ENCODE measurements around the gene CADM4. TPM values are rescaled to one million over a fixed set of nuclear protein-coding genes. Genes with fewer than 3 reads are reported as not detected.

The CADM4 gene
- total and polyA plus RNA-seq, 9 of the 15 experiments (the other 6 are each of a cell fraction or from before 2014, with no cell fraction given): 0.03 to 4.6 (median 1.3) TPM

DNA sequence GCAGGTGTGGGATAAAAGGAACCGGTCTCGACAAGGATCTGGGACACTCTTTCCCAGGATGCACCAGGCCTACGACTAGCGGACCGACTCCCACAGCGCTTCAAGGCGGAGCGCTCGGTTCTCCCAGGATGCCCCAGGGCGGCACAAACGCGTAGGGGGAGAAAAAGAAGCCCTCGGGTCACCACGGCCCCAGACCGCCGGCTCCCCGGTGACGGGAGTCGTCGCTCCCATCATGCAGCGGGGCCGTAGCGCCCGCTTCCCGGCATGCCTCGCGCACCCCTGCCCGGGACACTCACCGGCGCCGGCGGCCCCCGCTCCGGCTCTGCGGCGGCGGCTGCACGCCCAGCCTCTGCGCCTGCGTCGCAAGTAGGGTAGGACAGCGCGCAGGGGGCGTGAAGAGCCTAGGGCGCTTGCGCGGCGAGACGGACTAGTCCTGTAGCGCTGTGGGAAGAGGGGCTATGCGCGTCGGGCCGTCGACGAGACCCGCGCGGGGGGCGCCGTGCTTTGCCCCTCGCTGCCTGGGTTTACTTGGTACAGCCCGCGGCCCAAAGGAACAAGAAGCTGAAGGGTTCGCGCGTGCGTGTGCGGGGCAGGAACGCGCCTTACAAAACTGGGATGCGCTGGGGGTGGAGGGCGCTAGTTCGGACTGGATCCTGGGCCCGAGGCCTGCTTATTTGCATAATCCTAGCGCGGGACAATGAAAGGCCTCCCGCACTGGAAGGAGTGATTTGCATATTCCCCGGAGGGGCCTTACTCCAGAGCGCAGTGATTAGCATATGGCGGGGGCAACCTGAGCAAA is 20.2 kb downstream of the CADM4 start, which contains the start of gene ZNF428 (continued):
- TF ChIP-seq FOXK2 (conservative IDR thresholded peaks at IDR 0.05 in 1 of 2, IDR thresholded peaks at IDR 0.05 in 1 of 2; ENCODE audit: low read depth in 2 of 2): peak in 1 of 2 experiments; percentile 65; a peak in 1 of 4 replicates
- 0 out of 2 replicates have a peak, but pooled peaks have one; percentile 77 for TF ChIP-seq ZNF583 (CRISPR knock-in tag; IDR thresholded peaks at IDR 0.05)
- 0 out of 2 replicates have a peak, but pooled peaks have one; percentile 37 for TF ChIP-seq ZNF316 (IDR thresholded peaks at IDR 0.05)
- TF ChIP-seq, protein P1, sequence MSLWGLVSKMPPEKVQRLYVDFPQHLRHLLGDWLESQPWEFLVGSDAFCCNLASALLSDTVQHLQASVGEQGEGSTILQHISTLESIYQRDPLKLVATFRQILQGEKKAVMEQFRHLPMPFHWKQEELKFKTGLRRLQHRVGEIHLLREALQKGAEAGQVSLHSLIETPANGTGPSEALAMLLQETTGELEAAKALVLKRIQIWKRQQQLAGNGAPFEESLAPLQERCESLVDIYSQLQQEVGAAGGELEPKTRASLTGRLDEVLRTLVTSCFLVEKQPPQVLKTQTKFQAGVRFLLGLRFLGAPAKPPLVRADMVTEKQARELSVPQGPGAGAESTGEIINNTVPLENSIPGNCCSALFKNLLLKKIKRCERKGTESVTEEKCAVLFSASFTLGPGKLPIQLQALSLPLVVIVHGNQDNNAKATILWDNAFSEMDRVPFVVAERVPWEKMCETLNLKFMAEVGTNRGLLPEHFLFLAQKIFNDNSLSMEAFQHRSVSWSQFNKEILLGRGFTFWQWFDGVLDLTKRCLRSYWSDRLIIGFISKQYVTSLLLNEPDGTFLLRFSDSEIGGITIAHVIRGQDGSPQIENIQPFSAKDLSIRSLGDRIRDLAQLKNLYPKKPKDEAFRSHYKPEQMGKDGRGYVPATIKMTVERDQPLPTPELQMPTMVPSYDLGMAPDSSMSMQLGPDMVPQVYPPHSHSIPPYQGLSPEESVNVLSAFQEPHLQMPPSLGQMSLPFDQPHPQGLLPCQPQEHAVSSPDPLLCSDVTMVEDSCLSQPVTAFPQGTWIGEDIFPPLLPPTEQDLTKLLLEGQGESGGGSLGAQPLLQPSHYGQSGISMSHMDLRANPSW (CRISPR knock-in tag; IDR thresholded peaks at IDR 0.05): peak; percentile 83; the same call in 1 of the 2 replicates
- peak; percentile 81 for TF ChIP-seq NONO (IDR thresholded peaks at IDR 0.05; ENCODE audit: low read depth in 2 of 2, low read length in 1 of 2)
- TF ChIP-seq TEAD1 (CRISPR knock-in tag; IDR thresholded peaks at IDR 0.05): 0 out of 4 replicates have a peak, but pooled peaks have one; percentile 3 to 73
- no peak for TF ChIP-seq HNRNPUL1 (IDR thresholded peaks at IDR 0.05; ENCODE audit: low read length)
- no peak for TF ChIP-seq ZNF324 (CRISPR knock-in tag; IDR thresholded peaks at IDR 0.05)
- peak; percentile 31 for TF ChIP-seq PML (IDR thresholded peaks at IDR 0.05; ENCODE audit: low read length)
- TF ChIP-seq JUND (IDR thresholded peaks at IDR 0.05; ENCODE audit: borderline replicate concordance, low read depth, low read length): peak; percentile 1; the same call in 1 of the 2 replicates
- TF ChIP-seq JUND (tag; IDR thresholded peaks at IDR 0.05; ENCODE audit: borderline replicate concordance, low read depth, low read length): no peak
- TF ChIP-seq ZNF134 (CRISPR knock-in tag; conservative IDR thresholded peaks at IDR 0.05): no peak
- TF ChIP-seq KDM4B (IDR thresholded peaks at IDR 0.05; ENCODE audit: borderline replicate concordance in 2 of 2, low read depth in 1 of 2): peak in 1 of 2 experiments; percentile 32; a peak in 1 of 4 replicates
- TF ChIP-seq, protein P2, sequence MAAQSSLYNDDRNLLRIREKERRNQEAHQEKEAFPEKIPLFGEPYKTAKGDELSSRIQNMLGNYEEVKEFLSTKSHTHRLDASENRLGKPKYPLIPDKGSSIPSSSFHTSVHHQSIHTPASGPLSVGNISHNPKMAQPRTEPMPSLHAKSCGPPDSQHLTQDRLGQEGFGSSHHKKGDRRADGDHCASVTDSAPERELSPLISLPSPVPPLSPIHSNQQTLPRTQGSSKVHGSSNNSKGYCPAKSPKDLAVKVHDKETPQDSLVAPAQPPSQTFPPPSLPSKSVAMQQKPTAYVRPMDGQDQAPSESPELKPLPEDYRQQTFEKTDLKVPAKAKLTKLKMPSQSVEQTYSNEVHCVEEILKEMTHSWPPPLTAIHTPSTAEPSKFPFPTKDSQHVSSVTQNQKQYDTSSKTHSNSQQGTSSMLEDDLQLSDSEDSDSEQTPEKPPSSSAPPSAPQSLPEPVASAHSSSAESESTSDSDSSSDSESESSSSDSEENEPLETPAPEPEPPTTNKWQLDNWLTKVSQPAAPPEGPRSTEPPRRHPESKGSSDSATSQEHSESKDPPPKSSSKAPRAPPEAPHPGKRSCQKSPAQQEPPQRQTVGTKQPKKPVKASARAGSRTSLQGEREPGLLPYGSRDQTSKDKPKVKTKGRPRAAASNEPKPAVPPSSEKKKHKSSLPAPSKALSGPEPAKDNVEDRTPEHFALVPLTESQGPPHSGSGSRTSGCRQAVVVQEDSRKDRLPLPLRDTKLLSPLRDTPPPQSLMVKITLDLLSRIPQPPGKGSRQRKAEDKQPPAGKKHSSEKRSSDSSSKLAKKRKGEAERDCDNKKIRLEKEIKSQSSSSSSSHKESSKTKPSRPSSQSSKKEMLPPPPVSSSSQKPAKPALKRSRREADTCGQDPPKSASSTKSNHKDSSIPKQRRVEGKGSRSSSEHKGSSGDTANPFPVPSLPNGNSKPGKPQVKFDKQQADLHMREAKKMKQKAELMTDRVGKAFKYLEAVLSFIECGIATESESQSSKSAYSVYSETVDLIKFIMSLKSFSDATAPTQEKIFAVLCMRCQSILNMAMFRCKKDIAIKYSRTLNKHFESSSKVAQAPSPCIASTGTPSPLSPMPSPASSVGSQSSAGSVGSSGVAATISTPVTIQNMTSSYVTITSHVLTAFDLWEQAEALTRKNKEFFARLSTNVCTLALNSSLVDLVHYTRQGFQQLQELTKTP (IDR thresholded peaks at IDR 0.05; ENCODE audit: low read depth in 1 of 2, partially characterized antibody in 2 of 2): peak in 1 of 2 experiments; percentile 95
- TF ChIP-seq, protein P3, sequence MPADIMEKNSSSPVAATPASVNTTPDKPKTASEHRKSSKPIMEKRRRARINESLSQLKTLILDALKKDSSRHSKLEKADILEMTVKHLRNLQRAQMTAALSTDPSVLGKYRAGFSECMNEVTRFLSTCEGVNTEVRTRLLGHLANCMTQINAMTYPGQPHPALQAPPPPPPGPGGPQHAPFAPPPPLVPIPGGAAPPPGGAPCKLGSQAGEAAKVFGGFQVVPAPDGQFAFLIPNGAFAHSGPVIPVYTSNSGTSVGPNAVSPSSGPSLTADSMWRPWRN (IDR thresholded peaks at IDR 0.05; ENCODE audit: low read depth): no peak
- peak; percentile 52 for TF ChIP-seq POU5F1 (IDR thresholded peaks at IDR 0.05; ENCODE audit: borderline replicate concordance, low read depth, low read length, partially characterized antibody)
- TF ChIP-seq, protein P4, sequence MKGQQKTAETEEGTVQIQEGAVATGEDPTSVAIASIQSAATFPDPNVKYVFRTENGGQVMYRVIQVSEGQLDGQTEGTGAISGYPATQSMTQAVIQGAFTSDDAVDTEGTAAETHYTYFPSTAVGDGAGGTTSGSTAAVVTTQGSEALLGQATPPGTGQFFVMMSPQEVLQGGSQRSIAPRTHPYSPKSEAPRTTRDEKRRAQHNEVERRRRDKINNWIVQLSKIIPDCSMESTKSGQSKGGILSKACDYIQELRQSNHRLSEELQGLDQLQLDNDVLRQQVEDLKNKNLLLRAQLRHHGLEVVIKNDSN (CRISPR knock-in tag; IDR thresholded peaks at IDR 0.05): no peak
- 0 out of 2 replicates have a peak, but pooled peaks have one; percentile 10 for TF ChIP-seq BHLHE40 (IDR thresholded peaks at IDR 0.05; ENCODE audit: low read length)
- TF ChIP-seq SP1 (CRISPR knock-in tag; IDR thresholded peaks at IDR 0.05): peak; percentile 68
